Activated T-helper 1 cell treated with anti-CD3 and anti-CD28 coated beads, Interleukin-2, amount 50 U/mL, for 16 hours (primary cell): ENCODE results near the gene MCRS1.
"Not testable (repeated sequence)": the region's sequence is repeated elsewhere in the genome, so short reads cannot be mapped to it uniquely, and the experiment has no call there.

ENCODE experiments used
- DNase-seq, 2 donors: peaks; one replicate each; pipeline ENCODE4 v3.0.0-alpha.2; 2020; ENCODE audit warnings: low read depth in 1 of 2, low spot score in 1 of 2

The MCRS1 gene

GRCh38 chr12:49521389-49521788 is 46.6 kb downstream of the MCRS1 start:
- DNase-seq: no peak

GRCh38 chr12:49519574-49519936 is 48.4 kb downstream of the MCRS1 start:
- no peak for DNase-seq

GRCh38 chr12:49518914-49519573 is 48.9 kb downstream of the MCRS1 start:
- no peak for DNase-seq

GRCh38 chr12:49515266-49515665 is 52.7 kb downstream of the MCRS1 start:
- DNase-seq: no peak

GRCh38 chr12:49512546-49512945 is 55.4 kb downstream of the MCRS1 start:
- DNase-seq: no peak

- DNase-seq: no peak
Observed at GRCh38 chr12:49511410-49511809, 56.5 kb downstream of the MCRS1 start.

GRCh38 chr12:49509681-49510080 is 58.3 kb downstream of the MCRS1 start:
- DNase-seq: not testable (repeated sequence)
